GM19395 (cell line): Measurements from ENCODE around the gene DDTL.
"Not testable (repeated sequence)": the region's sequence is repeated elsewhere in the genome, so short reads cannot be mapped to it uniquely, and the experiment has no call there.

Experiments
- ATAC-seq: cut with Tn5 transposase; IDR thresholded peaks from one replicate; pipeline ENCODE4 v1.9.1; 2021; ENCODE audit warnings: mild to moderate bottlenecking, moderate library complexity; ENCODE audit not compliant: unreplicated experiment

The DDTL gene

GRCh38 chr22:23966568-23966967 is at the start of gene DDTL:
DDTL (plus strand) TSS chr22:23966888; CDS start chr22:23966915, 27 bp downstream.
- peak; percentile 91 for ATAC-seq

DNA sequence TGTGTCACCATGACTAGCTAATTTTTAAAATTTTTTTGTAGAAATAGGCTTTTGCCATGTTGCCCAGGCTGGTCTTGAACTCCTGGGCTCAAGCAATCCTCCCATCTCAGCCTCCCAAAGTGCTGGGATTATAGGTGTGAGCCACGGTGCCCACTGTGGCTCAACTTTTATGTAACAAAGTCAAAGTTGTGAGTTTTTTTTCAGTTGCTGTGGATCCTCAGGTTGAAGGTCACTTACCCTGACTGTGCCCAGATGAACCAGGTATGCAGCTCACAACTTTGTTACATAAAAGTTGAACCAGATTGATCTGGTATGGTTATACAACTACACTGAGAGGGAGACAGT is 46.4 kb upstream of the DDTL start:
- not testable (repeated sequence) for ATAC-seq

DNA sequence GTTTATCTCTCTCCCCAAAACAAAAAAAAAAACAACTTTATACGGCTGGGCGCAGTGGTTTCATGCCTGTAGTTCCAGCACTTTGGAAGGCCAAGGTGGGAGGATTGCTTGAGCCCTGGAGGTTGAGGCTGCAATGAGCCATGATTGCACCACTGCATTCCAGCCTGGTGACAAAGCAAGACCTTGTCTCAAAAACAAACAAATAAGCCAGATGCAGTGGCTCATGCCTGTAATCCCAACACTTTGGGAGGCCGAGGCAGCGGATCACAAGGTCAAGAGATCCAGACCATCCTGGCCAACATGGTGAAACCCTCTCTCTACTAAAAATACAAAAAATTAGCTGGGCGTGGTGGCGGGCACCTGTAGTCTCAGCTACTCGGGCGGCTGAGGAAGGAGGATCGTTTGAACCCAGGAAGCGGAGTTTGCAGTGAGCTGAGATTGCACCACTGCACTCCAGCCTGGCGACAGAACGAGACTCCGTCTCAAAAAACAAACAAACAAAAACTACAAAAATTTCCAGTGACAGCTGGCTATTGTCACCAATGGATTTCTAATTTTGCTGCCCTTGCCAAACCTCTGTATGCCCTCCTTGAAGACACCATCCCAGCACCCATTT is 45.0 kb upstream of the DDTL start:
- ATAC-seq, result not testable (repeated sequence)

GRCh38 chr22:23922921-23923320 is 43.8 kb upstream of the DDTL start:
- no peak for ATAC-seq

DNA sequence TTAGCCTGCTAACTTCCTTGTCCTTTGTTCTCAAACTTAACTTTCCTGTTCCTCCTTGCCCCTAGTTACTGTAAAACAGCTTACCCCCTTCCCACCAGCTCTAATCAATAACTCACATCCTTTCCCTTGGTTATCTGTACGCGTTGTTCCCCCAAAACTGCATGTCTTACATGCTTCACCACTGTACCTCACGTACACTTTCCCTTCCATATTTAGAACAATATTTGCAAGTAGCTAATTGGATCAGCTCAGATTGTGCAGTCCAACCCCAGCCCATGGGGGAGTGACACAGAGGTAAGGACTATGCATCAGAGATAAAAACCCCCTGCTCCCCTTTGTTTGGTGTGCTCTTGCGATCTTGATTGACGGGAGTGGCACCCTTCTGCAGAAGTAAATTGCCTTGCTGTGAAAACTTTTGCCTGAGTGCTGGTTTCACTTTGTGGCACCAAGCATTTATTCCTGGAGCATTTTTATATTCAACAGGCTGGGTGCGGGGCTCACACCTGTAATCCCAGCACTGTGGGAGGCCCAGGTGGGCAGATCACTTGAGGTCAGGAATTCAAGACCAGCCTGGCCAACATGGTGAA is 41.6 kb upstream of the DDTL start:
- ATAC-seq, result no peak

DNA sequence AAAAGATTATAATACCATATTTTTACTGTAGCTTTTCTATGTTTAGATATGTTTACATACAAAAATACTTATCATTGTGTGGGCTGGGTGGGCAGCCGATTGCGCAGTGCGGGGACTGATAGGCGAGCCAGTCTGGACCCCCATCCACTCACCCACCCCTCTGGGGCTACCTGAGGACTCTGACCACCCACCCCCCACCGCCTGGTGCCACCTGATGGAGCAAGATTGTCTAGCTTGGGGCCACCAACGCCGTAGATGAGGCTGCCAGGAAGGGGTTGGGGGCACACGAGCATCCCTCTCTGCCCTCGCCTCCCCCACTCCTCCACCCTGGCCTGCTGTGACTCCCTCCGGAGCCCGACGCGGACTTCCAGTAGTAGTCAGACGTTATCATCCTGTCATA is 40.1 kb upstream of the DDTL start:
- no peak for ATAC-seq

GRCh38 chr22:23938328-23939016 is 28.2 kb upstream of the DDTL start:
- no peak for ATAC-seq

DNA sequence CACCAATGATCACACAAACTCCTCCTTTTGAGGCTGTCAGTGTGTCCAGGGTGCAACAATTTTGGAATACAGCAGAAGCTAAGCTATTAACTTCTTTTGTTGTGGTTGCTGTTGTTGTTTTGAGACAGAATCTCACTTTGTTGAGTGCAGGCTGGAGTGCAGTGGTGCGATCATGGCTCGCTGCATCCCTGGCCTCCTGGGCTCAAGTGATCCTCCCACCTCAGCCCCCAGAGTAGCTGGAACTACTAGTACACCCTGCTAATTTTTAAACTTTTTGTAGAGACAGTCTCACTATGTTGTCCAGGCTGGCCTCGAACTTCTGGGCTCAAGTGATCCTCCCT is 27.7 kb upstream of the DDTL start:
- ATAC-seq, result no peak

- not testable (repeated sequence) for ATAC-seq
These were observed 26.5 kb upstream of the DDTL start for GRCh38 chr22:23940166-23940565.

DNA sequence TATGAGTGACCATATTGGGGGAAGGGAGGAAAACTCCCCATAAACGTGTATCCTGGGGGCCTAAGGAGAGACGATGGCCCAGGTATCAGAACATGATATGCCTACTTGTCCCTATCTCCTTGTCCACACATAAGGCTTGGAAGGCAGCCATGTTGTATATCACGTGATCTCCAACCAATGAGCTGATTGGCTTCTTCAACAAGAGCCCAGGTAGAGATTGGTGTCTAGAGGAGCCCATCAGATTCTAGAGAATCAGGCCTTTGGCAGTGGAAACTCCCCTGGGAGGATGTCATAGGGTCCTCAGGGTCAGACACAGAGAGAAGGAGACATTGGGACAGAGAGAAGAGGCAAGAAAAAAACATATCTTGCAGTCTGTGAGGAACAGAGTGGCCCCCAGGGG is 19.3 kb upstream of the DDTL start:
- ATAC-seq, result not testable (repeated sequence)

- ATAC-seq, result not testable (repeated sequence)
These were observed 16.9 kb upstream of the DDTL start for GRCh38 chr22:23949764-23950163.

- not testable (repeated sequence) for ATAC-seq
These were observed 15.3 kb upstream of the DDTL start for GRCh38 chr22:23951383-23951782.

- ATAC-seq, result not testable (repeated sequence)
These were observed 13.8 kb upstream of the DDTL start for GRCh38 chr22:23952794-23953405.

GRCh38 chr22:23953485-23953884 is 13.2 kb upstream of the DDTL start:
- ATAC-seq, result not testable (repeated sequence)

- ATAC-seq, result not testable (repeated sequence)
These were observed 12.3 kb upstream of the DDTL start for GRCh38 chr22:23954193-23954990.

DNA sequence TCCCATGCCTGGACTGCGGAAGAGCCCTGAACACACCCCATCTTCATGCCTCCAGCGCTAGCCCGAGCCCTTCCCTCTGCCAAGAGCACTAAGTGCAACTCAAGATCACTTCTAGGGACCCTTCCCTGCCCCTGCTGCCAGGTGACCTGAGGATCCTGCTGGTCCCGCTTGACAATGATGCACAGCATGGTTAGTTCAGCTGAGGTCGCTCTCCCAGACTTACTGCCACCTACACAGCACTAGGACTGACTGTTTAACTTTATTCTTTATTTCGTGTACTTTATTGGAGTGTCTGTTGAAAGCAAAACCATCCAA is 11.7 kb upstream of the DDTL start:
- not testable (repeated sequence) for ATAC-seq

- ATAC-seq, result not testable (repeated sequence)
These were observed 10.8 kb upstream of the DDTL start for GRCh38 chr22:23955886-23956285.

GRCh38 chr22:23956301-23956900 is 10.3 kb upstream of the DDTL start:
- ATAC-seq, result not testable (repeated sequence)

- ATAC-seq, result not testable (repeated sequence)
These were observed 5.5 kb upstream of the DDTL start, which contains the start of gene GSTT2B for GRCh38 chr22:23961084-23961771. GSTT2B (minus strand) TSS chr22:23961195; CDS start chr22:23961131, 64 bp downstream.

GRCh38 chr22:23966094-23966493 is 594 bp upstream of the DDTL start:
- ATAC-seq, result peak; percentile 46
